ENCODE measurements around the gene ZFPM1.
"Not testable (repeated sequence)": the region's sequence is repeated elsewhere in the genome, so short reads cannot be mapped to it uniquely, and the experiment has no call there.

Gene ZFPM1

GRCh38 chr16:88479793-88480760 lies 27.0 kb downstream of the ZFPM1 start:
- no peak overlapping the region for H3K27ac ChIP-seq (ENCODE audit: low read length)
- H3K4me3 ChIP-seq (ENCODE audit: low read depth in 1 of 2, low read length in 2 of 2), result no peak overlapping the region
- no peaks in the 10 kb centered on the region for H3K36me3 ChIP-seq (ENCODE audit: control insufficient read depth in 1 of 2, insufficient read depth in 2 of 2, low read length in 2 of 2)
- no peaks in the 10 kb centered on the region for H3K4me1 ChIP-seq (ENCODE audit: control insufficient read depth in 1 of 2, insufficient read depth in 2 of 2, low read length in 2 of 2)
- H3K9me3 ChIP-seq (ENCODE audit: control insufficient read depth in 1 of 2, low read length in 2 of 2), result no peaks in the 10 kb centered on the region
- no peaks in the 10 kb centered on the region for H3K27me3 ChIP-seq (ENCODE audit: low read depth, low read length)

GRCh38 chr16:88480829-88481228 lies 27.7 kb downstream of the ZFPM1 start:
- Histone ChIP-seq H3K4me1 (ENCODE audit: control insufficient read depth in 1 of 2, insufficient read depth in 2 of 2, low read length in 2 of 2) (no peaks in the 10 kb centered on the region), H3K27me3 (ENCODE audit: low read depth, low read length) (no peaks in the 10 kb centered on the region), H3K9me3 (ENCODE audit: control insufficient read depth in 1 of 2, low read length in 2 of 2) (no peaks in the 10 kb centered on the region), H3K36me3 (ENCODE audit: control insufficient read depth in 1 of 2, insufficient read depth in 2 of 2, low read length in 2 of 2) (no peaks in the 10 kb centered on the region), H3K27ac (ENCODE audit: low read length) (no peak overlapping the region), H3K4me3 (ENCODE audit: low read depth in 1 of 2, low read length in 2 of 2) (no peak overlapping the region)

- H3K4me1 ChIP-seq (ENCODE audit: control insufficient read depth in 1 of 2, insufficient read depth in 2 of 2, low read length in 2 of 2), result no peaks in the 10 kb centered on the region
- no peaks in the 10 kb centered on the region for H3K27me3 ChIP-seq (ENCODE audit: low read depth, low read length)
- no peak overlapping the region for H3K4me3 ChIP-seq (ENCODE audit: low read depth in 1 of 2, low read length in 2 of 2)
- H3K36me3 ChIP-seq (ENCODE audit: control insufficient read depth in 1 of 2, insufficient read depth in 2 of 2, low read length in 2 of 2), result no peaks in the 10 kb centered on the region
- no peaks in the 10 kb centered on the region for H3K9me3 ChIP-seq (ENCODE audit: control insufficient read depth in 1 of 2, low read length in 2 of 2)
- no peak overlapping the region for H3K27ac ChIP-seq (ENCODE audit: low read length)
Observed at GRCh38 chr16:88481851-88482250, 28.8 kb downstream of the ZFPM1 start.

- no peak overlapping the region for H3K4me3 ChIP-seq (ENCODE audit: low read depth in 1 of 2, low read length in 2 of 2)
- H3K27me3 ChIP-seq (ENCODE audit: low read depth, low read length), result no peaks in the 10 kb centered on the region
- H3K36me3 ChIP-seq (ENCODE audit: control insufficient read depth in 1 of 2, insufficient read depth in 2 of 2, low read length in 2 of 2), result no peaks in the 10 kb centered on the region
- H3K9me3 ChIP-seq (ENCODE audit: control insufficient read depth in 1 of 2, low read length in 2 of 2), result no peaks in the 10 kb centered on the region
- no peaks in the 10 kb centered on the region for H3K4me1 ChIP-seq (ENCODE audit: control insufficient read depth in 1 of 2, insufficient read depth in 2 of 2, low read length in 2 of 2)
- no peak overlapping the region for H3K27ac ChIP-seq (ENCODE audit: low read length)
Observed at GRCh38 chr16:88482630-88483391, 29.7 kb downstream of the ZFPM1 start.

GRCh38 chr16:88483392-88483641 lies 30.2 kb downstream of the ZFPM1 start:
- Histone ChIP-seq H3K27ac (ENCODE audit: low read length) (no peak overlapping the region), H3K36me3 (ENCODE audit: control insufficient read depth in 1 of 2, insufficient read depth in 2 of 2, low read length in 2 of 2) (no peaks in the 10 kb centered on the region), H3K9me3 (ENCODE audit: control insufficient read depth in 1 of 2, low read length in 2 of 2) (no peaks in the 10 kb centered on the region), H3K27me3 (ENCODE audit: low read depth, low read length) (no peaks in the 10 kb centered on the region), H3K4me1 (ENCODE audit: control insufficient read depth in 1 of 2, insufficient read depth in 2 of 2, low read length in 2 of 2) (no peaks in the 10 kb centered on the region), H3K4me3 (ENCODE audit: low read depth in 1 of 2, low read length in 2 of 2) (no peak overlapping the region)

- Histone ChIP-seq H3K27ac (ENCODE audit: low read length) (no peak overlapping the region), H3K27me3 (ENCODE audit: low read depth, low read length) (no peaks in the 10 kb centered on the region), H3K4me3 (ENCODE audit: low read depth in 1 of 2, low read length in 2 of 2) (no peak overlapping the region), H3K9me3 (ENCODE audit: control insufficient read depth in 1 of 2, low read length in 2 of 2) (no peaks in the 10 kb centered on the region), H3K36me3 (ENCODE audit: control insufficient read depth in 1 of 2, insufficient read depth in 2 of 2, low read length in 2 of 2) (no peaks in the 10 kb centered on the region), H3K4me1 (ENCODE audit: control insufficient read depth in 1 of 2, insufficient read depth in 2 of 2, low read length in 2 of 2) (no peaks in the 10 kb centered on the region)
Observed at GRCh38 chr16:88484505-88485365, 31.7 kb downstream of the ZFPM1 start.

GRCh38 chr16:88485366-88485741 lies 32.3 kb downstream of the ZFPM1 start:
- not testable (repeated sequence) for H3K27ac ChIP-seq (ENCODE audit: low read length); H3K36me3 ChIP-seq (ENCODE audit: control insufficient read depth in 1 of 2, insufficient read depth in 2 of 2, low read length in 2 of 2); H3K4me1 ChIP-seq (ENCODE audit: control insufficient read depth in 1 of 2, insufficient read depth in 2 of 2, low read length in 2 of 2)

GRCh38 chr16:88486398-88487123 lies 33.5 kb downstream of the ZFPM1 start:
- no peak overlapping the region for H3K4me3 ChIP-seq (ENCODE audit: low read depth in 1 of 2, low read length in 2 of 2)
- no peaks in the 10 kb centered on the region for H3K36me3 ChIP-seq (ENCODE audit: control insufficient read depth in 1 of 2, insufficient read depth in 2 of 2, low read length in 2 of 2)
- H3K4me1 ChIP-seq (ENCODE audit: control insufficient read depth in 1 of 2, insufficient read depth in 2 of 2, low read length in 2 of 2), result no peaks in the 10 kb centered on the region
- no peaks in the 10 kb centered on the region for H3K9me3 ChIP-seq (ENCODE audit: control insufficient read depth in 1 of 2, low read length in 2 of 2)
- H3K27ac ChIP-seq (ENCODE audit: low read length), result no peak overlapping the region
- H3K27me3 ChIP-seq (ENCODE audit: low read depth, low read length), result no peaks in the 10 kb centered on the region

More at GRCh38 chr16:88485366-88485741, 32.3 kb downstream of the ZFPM1 start:
- H3K27me3 ChIP-seq (ENCODE audit: low read depth, low read length); H3K4me3 ChIP-seq (ENCODE audit: low read depth in 1 of 2, low read length in 2 of 2); H3K9me3 ChIP-seq (ENCODE audit: control insufficient read depth in 1 of 2, low read length in 2 of 2): not testable (repeated sequence)

GRCh38 chr16:88487124-88487432 lies 34.0 kb downstream of the ZFPM1 start:
- Histone ChIP-seq H3K36me3 (ENCODE audit: control insufficient read depth in 1 of 2, insufficient read depth in 2 of 2, low read length in 2 of 2) (no peaks in the 10 kb centered on the region), H3K4me3 (ENCODE audit: low read depth in 1 of 2, low read length in 2 of 2) (no peak overlapping the region), H3K27me3 (ENCODE audit: low read depth, low read length) (no peaks in the 10 kb centered on the region), H3K27ac (ENCODE audit: low read length) (no peak overlapping the region), H3K4me1 (ENCODE audit: control insufficient read depth in 1 of 2, insufficient read depth in 2 of 2, low read length in 2 of 2) (no peaks in the 10 kb centered on the region), H3K9me3 (ENCODE audit: control insufficient read depth in 1 of 2, low read length in 2 of 2) (no peaks in the 10 kb centered on the region)

GRCh38 chr16:88487920-88488851 lies 35.1 kb downstream of the ZFPM1 start:
- Histone ChIP-seq H3K9me3 (ENCODE audit: control insufficient read depth in 1 of 2, low read length in 2 of 2) (no peaks in the 10 kb centered on the region), H3K4me3 (ENCODE audit: low read depth in 1 of 2, low read length in 2 of 2) (no peak overlapping the region), H3K4me1 (ENCODE audit: control insufficient read depth in 1 of 2, insufficient read depth in 2 of 2, low read length in 2 of 2) (no peaks in the 10 kb centered on the region), H3K27ac (ENCODE audit: low read length) (no peak overlapping the region), H3K27me3 (ENCODE audit: low read depth, low read length) (no peaks in the 10 kb centered on the region), H3K36me3 (ENCODE audit: control insufficient read depth in 1 of 2, insufficient read depth in 2 of 2, low read length in 2 of 2) (no peaks in the 10 kb centered on the region)

Measured in muscle layer of duodenum (tissue), 2 donors.